Measurements from ENCODE around the gene GCN1.

GCN1 gene

DNA sequence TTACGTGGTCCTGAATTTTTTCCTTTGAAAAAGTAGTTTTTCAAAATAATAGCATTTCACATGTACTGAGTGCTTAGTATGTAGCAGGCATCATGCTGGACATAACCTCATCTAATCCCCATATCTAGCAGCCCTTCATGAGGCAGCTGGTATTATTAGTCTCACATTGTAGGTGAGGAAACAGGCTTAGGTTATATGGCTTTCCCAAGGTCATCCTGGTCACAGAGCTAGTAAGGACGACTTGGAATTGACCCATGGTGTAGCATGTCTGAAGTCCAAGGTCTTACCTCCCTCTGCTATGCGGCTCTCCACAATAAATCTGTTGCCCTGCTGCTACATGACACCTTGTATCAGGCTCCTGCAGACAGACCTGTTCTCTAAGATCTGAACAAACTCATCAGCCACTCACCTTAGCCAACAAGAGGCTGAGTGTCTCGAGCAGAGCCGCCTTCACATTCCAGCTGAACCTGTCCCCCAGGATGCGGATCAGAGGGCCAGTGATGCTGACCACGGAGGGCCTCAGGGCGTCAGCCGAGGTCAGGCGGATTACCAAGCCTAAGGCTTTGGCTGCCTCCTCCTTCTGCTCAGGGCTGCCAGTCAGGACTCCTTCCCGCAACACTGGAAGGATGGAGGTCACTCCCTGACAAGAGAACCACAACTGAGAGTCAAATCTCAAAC, 58.3 kb downstream of the GCN1 start:
- no peak for DNase-seq

DNA sequence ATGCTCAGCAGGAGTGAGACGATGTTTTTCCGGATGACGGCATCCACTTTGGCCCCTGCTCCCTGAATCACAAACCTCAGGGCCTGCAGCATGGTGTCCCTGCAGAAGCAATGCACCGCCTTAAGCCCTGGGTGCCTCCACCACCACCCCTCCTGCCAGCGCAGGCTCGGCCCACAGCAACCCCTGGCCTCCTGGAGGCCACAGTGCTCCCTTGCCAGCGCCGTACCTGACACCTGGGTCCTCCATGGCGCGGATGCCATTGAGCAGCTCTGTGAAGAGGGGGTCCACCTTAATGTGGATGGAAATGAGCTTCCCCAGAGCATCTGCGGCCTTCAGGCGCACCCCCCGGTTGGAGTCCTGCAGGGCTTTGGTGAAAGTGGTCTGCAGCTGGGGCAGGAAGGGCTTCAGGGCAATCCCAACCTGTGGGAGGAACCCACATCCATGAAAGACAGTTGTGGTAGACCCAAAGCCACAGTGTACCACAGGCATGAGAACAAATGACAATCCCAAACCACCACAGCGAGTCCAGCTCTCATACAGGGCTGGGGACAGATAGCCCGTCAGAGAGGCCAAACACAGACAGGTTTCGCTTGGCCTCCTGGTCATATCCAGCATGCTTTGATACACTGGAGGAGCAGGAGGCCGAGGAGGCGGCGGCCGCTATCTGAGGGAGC, 60.1 kb downstream of the GCN1 start:
- DNase-seq = no peak

DNA sequence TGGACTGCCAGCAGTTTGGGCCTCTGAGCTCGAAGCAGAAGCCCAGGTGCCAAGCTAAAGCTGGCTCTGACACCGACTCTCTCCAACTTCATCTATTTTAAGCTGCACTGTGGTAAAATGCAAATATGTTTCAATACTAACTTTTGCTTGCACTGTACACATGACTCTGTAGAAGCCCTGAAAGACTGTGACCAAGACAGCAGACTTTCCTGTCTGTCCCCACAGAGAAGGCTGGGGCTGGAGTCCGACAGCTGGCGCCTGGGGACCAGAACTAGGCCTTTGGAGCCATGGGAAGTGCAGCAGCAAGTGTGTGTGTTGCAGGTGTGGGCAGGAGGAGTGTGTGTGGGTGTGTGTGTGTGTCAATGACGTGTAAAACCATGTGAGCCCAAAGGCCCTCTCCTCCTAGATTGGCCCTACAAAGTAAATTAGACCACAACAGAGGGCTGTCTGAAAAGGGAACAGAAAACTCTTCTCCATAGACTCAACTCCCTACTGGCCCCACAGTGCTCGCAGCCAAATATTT, 61.6 kb downstream of the GCN1 start:
- DNase-seq = no peak

DNA sequence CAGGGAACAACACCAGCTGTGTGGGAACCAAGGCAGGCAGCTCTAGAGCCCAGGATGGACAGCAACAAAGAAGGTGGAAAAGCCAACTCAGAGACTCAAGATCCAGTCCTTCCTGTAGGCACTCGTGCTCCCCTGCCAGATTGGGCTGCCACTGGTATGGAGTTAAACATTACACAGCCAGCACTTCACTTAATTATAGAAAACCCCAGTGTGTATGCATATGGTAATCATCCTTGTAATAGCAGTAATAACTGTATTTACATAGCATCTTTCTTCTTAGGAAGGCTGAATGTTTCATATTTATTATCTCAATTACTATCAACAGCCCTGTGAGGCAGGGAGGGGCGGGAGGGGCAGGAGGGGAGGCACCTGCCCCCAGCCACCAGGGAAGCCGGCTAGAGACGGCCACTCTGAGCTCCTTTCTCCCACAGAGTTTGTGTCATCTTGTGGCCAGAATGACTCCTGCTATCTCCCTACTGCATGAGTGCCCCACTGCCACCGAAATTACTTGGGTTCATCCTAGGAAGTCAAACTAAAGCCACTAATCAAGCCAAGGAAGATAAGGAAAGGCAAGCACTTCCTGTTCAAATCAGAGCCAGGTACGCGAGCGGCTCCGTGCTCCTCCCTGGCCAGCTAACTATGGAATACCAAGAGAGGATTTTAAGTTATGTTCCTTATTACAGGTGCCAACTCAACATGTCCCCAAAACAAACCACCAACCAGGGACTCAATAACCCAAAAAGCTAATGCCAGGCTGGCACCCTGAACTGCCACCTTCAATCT, 62.3 kb downstream of the GCN1 start:
- DNase-seq = no peak

DNA sequence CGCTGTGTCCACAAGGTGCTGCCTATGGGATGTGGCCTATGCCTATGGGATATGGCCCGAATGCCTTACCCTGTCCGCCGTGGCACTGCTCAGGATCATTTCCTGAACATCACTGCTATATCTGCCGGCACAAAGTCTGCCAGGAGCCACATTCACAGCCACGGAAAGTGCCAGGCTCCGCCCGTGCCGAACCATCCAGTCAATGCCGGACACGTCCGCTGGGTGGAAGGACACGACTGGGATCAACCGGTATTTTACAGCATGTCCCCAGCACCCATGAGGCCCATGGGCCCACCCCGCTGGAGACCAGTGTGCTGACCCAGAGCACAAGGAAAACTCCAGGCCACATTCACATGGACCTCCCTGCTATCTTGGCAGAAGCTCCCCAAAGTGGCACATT, 63.4 kb downstream of the GCN1 start:
- DNase-seq = no peak

DNA sequence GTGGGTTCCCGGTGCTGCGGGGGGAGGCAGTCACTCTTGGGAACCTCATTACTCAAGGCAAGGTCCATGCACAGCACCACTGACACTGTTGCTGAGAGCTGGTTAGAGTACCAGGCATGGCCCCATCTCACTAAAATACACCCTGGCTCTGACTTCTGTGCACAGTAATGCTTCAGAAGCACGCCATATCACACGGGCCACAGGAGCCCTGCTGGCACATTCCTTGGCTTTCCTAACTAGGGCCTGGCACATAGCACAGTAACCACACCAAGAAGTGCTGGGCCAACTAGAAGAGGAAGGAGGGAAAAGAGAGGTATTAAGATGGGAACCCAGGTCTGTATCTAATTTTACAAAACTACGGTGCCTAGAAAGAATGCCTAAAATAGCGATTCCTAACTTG, 64.5 kb downstream of the GCN1 start:
- DNase-seq = no peak

DNA sequence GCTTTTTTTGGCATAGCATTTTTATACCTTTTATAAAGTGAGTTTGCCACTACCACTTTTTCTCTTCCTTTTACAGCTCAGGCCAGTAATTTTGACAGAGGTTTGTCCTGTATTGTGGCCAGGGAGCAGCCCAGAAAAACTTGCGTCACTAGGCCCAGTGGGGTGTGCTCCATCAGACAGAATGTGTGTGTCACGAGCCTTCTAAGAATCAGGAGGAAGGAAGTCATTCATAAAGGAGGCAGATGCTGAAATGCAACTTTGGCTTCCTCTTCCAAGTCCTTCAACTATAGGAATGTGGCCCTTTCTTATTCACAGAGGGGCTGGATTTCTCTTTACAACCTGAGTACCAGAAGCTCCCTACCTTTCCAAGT, 67.9 kb downstream of the GCN1 start:
- peak; percentile 83 to 93 for DNase-seq

DNA sequence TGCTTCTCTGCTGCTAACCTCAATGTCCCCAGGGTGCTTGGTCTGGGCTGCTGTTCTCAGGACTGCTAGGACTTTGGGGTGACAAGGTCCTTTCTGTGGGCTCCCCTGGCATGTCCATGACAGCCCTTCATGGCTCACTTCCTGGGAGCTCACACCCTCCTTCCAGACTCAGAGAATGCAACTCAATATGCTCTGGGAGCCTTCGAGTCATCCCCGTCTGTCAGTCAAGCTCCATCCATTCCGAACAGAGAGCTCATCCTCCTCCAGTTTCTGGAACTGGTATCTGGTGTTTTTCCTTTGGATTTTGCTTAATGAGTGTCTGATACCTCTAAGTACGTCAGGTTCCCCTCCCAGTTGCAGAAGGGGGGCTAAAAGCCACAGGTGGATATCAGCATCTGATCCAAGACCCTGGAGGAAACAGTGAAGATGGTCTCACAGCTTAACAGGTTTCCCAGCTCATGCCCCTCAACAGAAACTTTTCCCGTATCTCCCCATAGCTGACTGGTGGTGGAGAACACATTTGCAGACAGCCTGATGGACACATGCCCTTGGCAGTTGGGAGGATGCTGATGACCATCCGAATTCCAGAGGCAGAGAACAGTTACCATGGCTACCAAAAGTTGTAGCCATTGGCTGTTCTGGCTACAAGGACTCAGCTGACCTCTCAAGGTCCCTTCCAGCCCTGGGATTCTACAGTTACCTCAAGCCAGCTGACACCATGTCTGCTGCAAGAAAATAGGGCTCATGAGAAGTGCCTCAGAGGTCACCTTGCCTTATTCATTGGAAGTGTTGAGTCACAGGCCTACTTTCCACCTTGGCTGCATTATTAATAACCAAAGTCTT, 68.5 kb downstream of the GCN1 start:
- no peak for DNase-seq

DNA sequence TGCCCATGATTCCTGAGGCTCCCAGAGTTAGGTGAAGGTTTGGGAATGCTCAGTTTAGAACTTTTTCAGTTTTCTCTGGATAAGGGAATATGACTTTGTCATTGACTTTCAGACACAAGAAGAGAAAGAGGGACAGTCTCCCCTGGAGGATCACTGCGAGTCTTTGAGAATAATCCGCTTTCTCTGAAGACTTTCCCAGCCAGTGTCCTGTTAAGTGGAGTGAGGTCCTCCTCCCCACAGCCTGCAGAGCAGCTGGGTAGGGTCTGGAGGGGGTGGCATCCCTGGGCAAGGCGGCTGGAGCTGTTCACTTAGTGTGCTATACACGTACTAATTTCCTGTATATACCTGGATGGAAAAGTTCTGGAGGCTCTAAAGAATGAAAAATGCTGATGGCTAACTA, 69.5 kb downstream of the GCN1 start:
- no peak for DNase-seq

DNA sequence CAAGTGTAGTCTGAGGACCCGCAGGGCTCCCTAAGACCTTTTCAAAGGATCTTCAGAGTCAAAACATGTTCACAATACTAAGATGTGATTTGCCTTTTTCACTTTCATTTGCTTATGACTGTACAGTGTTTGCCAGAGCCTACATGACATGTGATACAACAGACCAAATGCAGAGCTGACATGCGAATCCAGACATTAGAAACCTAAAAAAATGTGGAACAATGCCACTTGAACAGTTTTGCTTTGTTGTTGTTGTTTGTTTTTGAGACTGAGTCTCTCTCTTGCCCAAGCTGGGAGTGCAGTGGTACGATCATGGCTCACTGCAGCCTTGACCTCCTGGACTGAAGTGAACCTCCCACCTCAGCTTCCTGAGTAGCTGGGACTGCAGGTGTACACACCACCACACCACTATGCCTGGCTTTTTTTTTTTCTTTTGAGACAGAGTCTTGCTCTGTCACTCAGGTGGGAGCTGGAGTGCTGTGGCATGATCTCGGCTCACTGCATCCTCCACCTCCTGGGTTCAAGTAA, 72.7 kb downstream of the GCN1 start:
- no peak for DNase-seq

DNA sequence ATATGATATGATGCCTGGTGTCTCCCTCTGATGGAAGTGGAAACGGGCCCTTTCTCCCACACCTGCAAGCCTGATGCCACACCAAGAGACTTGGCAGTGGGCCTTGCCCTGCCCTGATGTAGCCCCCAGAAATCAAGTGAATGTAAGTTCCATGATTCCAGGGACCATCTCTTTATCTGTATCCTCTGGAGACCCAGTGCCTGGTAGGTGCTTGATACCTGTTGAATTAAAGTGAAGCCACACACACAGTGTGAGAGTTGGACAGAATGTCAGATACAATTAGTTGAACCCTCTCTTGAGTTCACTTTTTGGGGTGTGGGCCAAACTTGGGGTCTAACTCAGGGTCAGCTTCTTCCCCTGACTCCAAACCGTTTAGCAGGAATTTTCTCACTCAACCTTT, 73.2 kb downstream of the GCN1 start:
- no peak for DNase-seq

DNA sequence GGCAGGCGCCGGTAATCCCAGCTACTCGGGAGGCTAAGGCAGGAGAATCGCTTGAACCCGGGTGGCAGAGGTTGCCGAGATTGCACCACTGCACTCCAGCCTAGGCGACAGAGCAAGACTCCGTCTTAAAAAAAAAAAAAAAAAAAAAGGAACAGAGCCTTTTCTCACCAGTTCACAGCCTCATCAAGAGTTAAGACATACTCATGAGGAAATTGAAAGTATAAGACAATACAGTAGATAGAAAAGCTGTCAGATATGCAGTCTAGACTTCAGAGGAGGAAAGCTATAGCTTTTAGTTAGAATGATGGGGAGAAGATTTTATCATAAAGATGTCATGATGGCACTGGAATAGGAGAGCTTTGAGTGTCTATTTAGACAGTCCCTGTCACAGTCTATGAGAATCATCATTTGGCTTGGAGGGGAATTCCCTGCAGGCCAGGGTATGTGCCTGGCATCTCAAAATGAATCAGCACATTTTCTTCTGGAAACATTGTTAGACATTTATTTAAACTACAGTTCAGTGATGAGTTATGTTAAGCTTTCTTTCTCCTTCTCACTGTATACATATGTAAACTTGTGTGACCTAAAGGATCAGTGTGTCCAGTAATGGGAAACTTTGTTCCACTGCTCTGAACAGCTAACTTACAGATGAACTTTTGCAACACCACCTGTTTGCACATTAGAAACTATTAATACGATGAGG, 75.1 kb downstream of the GCN1 start:
- DNase-seq = no peak

DNA sequence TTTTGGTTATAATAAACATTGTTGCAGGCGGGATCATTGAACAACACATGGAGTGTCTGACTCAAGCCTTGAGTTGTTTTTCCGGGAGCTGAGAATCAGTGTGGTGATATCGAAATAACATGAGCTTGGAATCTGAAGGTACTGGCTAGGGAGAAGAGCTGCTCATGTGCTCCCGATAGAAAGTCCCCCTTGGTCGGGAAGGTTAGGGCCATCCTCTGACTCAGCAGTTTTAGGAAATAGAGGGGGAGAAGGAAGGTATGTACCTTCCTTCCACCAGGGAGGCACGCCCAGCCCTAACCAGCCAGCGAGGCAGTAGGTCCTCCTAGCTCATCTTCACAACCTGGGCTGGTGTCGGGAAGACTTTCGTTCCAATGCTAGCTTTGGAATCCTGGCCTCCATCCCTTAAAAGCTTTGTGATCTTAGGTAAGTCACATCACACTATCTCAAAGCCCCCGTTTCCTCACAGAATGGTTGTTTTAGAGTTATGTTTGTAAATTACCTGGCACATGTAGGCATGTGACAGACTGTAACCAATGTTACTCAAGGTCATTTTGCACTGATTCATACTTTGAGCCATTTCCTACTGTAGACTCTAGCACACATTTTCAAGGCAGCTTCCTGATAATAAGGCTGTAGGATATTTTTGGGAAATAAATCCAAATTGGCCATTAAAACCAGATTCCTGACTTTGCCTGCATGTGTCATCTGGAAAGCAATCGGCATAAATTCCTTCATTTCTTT, 76.0 kb downstream of the GCN1 start:
- no peak for DNase-seq

DNA sequence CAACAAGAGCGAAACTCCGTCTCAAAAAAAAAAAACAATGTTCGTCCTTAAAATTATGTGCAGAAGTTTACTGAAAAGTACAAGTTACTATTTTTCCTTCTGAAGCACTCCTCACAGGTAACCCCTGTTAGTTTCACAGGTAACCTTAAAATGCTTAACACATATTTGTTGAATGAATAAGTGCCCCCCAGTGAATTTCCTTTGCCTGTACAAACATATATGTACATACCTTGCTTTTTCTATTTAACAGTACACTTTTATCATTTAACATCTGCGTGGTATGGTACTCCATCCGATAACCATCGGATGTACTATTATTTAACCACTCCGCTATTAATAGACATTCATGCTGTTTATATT, 76.6 kb downstream of the GCN1 start:
- no peak for DNase-seq

DNA sequence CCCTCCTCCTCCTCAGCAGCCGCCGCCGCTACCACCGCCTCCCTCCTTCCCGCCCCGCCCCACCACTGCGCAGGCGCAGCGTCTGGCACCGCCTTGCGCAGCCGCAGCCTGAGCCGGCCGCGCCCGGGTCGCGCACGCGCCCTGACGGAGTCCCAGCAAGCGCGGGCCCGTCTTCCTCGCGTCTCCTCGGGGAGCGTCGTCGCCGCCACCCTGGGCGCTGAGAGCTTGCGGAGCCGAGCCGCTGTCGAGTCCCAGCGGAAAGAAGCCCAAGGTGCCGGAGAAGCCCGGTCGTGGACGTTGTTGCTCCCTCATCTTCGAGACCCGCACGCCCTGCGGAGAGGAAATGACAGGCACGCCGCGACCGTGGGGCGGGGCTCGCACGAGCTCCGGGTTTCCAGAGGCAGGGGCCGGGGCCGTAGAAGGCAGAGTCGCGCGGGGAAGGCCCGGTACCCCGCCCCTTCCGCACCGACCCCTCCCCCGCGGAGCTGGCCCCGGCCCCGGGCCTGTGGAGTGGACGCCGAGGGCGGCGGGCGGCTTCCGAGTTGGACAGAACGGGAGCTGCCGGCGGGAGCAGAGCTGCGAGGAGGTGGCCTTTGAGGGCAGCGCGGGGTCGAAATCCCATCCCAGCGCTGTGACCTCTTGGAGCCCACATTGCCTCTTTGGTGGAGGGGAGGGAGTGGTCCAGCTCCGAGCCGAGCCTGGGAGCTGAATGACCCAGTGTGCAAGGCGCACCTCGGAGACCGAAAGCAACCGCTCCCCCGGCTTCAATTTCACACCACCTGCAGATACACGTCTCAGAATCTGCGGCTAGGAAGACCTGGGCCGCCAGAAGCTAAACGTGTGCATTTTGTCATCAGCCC, 77.5 kb downstream of the GCN1 start:
- DNase-seq = peak; percentile 86 to 87

DNA sequence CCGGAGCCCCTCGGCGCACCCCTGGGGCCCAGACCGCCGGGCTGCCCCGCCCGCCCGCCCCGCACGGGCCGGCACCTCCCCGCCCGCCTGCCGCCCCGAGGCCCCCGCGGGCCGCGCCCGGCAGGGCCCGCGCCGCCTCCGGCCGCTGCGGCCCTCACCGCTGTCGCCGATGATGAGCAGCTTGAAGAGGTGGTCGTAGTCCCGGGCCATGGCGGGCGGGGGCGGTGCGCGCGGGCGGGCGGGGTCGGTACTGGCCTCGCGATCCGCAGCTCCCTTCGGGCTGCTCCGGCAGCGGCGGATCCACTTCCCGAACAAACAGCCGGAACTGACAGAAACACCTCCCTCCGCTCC, 78.1 kb downstream of the GCN1 start, which contains the start of gene RAB35:
TSS of gene RAB35 (minus strand) at position 313 of the 351 bp plus-strand sequence. CDS start at position 210, 103 bp downstream.
- no peak for DNase-seq

DNA sequence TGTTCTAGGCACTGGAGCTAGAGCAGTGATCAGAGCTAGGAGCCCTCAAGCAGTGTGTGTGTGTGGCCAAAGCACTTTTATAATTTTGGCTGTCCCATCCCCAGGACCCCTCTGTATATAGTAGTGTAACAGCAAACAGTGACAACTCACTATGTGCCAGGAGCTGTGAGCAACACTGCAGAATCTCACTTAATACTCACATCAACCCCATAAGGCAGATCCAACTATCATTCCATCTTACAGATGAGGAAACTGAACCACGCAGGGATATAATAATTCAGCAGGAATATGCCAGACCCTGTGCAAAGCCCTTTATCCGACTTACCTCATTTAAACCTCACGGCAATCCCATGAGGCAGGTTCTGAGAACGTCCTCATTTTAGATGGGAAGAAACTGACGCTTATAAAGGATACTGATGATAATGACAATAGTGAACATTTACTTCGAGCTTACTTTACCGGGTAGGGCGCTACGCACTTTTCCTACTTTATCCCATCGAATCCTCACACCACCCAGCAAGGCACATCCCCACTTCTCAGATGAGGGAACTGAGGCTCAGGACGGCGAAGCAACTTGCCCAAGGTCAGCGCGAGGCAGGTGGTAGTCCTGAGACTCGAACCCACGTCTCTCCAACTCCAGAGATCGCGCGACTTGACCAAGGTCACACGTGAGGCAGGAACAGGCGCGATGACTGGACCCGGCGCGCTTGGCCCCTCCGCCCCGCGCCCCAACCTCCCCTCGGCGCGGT, 78.6 kb downstream of the GCN1 start:
- peak; percentile 15 to 25 for DNase-seq

DNA sequence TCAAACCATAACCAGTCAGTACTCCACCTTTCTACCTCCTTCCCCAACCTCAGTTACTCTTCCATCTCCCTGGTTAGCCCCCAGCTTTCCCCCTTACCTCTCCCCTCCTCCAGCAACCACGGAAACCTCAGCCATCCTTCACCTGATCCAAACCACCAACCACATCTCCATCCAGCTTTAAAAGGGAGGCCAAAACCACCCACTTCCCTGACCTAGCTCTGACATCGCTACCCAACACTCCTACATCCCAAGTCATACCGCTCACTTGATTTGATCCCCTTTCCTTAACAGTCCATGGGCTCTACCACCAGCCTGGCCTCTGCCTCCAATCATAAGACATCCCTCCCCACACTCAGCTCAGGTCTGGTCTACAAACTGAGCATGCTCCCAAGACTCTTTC, 79.4 kb downstream of the GCN1 start:
- DNase-seq = no peak
